IPS-20b (cell line): ENCODE data around the gene UPK3A.
A peak's percentile ranks its signal among the peaks of the same experiment; 100 is the strongest.

Experiments used
- H3K27ac ChIP-seq: one replicate; pipeline ENCODE4 v1.5.1; 2013; ENCODE audit warnings: low read length
- H3K27me3 ChIP-seq: 2 replicates; pipeline ENCODE4 v1.6.1; 2013; ENCODE audit warnings: mild to moderate bottlenecking, low read length, inconsistent platforms; ENCODE audit not compliant: insufficient read depth
- H3K36me3 ChIP-seq: 2 replicates; pipeline ENCODE4 v1.6.1; 2013; ENCODE audit warnings: low read depth, mild to moderate bottlenecking, inconsistent platforms, low read length, moderate library complexity; ENCODE audit not compliant: insufficient read depth
- H3K4me1 ChIP-seq: 2 replicates; pipeline ENCODE4 v1.6.1; 2013; ENCODE audit warnings: mild to moderate bottlenecking, control low read depth, inconsistent platforms, low read length, moderate library complexity; ENCODE audit not compliant: insufficient read depth
- H3K4me3 ChIP-seq: 2 replicates; pipeline ENCODE4 v1.5.1; 2013; ENCODE audit warnings: mild to moderate bottlenecking, low read length, inconsistent platforms
- H3K9ac ChIP-seq: 2 replicates; pipeline ENCODE4 v1.6.1; 2013; ENCODE audit warnings: low read depth, mild to moderate bottlenecking, inconsistent platforms, low read length, moderate library complexity
- H3K9me3 ChIP-seq: 2 replicates; pipeline ENCODE4 v1.6.1; 2013; ENCODE audit warnings: mild to moderate bottlenecking, low read depth, low read length, inconsistent platforms; ENCODE audit not compliant: insufficient read depth

UPK3A gene

DNA sequence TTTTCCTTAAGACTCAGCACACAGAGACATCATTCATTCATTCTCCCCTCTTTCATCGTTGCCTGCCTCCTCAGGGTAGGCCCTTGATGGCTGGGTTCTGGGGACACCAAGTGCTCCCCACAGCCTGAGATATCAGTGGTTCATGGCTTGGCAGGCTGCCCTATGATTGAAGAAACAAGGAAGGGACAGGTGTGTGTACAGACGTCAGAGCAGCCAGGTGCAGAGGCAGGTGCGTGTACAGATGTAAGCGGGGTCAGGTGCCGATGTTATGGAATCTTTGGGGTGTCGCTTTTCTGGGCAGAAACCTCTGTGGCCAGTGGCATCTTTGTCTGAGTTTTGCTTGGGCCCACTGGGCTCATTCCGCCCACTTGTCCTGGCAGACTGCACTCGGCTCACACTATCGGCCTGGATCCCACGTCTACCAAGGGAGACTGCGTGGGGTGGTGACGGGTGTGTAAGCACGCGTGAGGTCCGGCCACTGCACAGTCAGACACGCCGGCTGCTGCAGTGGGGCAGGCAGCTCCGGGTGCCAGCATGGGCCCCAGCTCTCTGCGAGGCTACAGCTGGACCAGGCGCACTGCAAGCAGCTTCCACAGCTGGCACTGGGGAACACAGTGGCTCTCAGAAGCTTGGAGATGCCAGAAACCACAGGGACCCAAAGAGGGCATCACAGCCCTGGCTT is 23.2 kb upstream of the UPK3A start:
- Histone ChIP-seq H3K27ac (no peak overlapping the region), H3K9ac (no peak overlapping the region)

DNA sequence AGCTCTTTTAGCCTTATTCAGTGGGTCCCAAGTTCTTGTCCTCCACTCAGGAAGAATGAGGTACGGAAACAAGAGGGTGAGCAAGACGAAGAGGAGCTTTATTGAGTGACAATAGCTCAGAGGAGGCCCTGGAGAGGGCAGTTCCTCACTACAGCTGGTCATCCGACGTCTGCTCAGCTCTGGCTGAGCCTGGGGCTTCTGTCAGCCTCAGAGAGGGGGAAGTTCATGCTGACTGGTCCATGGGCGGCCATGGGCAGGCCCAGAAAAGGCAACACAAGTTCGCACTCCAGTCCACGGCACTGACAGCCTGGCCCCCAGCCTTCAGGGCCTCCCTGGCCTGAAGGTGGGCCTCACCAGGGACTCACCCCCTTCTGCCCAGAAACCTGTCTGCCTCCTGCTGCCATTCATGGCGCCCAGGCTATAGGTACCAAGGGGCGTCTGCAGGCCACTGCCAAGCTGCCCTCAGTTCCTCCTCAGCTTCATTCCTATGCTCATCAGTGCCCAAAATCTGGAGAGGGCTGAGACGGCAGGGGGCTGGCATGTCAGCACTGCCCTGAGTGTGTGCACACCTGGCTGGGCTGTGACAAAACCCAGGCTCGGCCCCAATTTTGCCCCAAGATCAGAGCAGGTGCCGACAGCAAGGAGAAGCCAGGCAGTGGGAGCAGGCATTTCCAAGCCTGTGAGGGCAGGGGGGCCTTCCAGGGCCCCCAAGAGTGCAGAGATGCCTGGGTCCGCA is 22.4 kb upstream of the UPK3A start:
- Histone ChIP-seq H3K9ac (no peak overlapping the region), H3K27ac (no peak overlapping the region), H3K4me1 (no peaks in the 10 kb centered on the region), H3K36me3 (no peaks in the 10 kb centered on the region), H3K9me3 (no peaks in the 10 kb centered on the region), H3K4me3 (no peak overlapping the region), H3K27me3 (peaks cover 18% of the 10 kb centered on the region)

More for the DNA sequence above, 23.2 kb upstream of the UPK3A start:
- H3K36me3 ChIP-seq: no peaks in the 10 kb centered on the region
- H3K27me3 ChIP-seq: peaks cover 18% of the 10 kb centered on the region
- H3K9me3 ChIP-seq: no peaks in the 10 kb centered on the region
- H3K4me3 ChIP-seq: no peak overlapping the region
- H3K4me1 ChIP-seq: no peaks in the 10 kb centered on the region

DNA sequence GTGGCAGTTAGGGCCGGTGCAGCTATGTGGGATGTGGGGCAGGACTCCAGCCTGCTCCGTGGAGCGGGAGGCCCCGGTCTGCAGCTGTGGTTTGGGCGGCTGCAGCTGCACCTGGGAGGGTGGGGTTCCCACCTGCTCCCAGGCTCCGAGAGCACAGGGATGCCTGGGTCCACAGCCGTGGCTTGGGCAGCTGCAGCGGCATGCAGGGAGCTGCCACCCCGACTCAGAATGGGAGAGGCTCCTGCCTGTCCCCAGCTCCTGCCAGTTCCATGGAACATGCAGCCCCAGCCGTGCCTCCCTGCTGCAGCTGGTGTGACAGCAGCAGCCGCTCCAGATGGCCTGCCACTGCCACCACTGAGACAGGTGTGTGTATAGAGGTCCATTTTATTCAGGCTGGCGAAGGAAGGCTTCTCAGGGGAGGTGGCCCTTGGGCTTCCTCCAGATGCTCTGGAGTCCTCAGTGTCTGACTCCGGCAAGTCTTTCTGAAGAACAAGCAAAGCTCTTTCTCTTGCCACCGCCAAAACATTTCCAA is 21.8 kb upstream of the UPK3A start:
- Histone ChIP-seq H3K27ac (no peak overlapping the region), H3K27me3 (peaks cover 18% of the 10 kb centered on the region), H3K9me3 (no peaks in the 10 kb centered on the region), H3K36me3 (no peaks in the 10 kb centered on the region), H3K4me3 (no peak overlapping the region), H3K9ac (no peak overlapping the region), H3K4me1 (no peaks in the 10 kb centered on the region)

DNA sequence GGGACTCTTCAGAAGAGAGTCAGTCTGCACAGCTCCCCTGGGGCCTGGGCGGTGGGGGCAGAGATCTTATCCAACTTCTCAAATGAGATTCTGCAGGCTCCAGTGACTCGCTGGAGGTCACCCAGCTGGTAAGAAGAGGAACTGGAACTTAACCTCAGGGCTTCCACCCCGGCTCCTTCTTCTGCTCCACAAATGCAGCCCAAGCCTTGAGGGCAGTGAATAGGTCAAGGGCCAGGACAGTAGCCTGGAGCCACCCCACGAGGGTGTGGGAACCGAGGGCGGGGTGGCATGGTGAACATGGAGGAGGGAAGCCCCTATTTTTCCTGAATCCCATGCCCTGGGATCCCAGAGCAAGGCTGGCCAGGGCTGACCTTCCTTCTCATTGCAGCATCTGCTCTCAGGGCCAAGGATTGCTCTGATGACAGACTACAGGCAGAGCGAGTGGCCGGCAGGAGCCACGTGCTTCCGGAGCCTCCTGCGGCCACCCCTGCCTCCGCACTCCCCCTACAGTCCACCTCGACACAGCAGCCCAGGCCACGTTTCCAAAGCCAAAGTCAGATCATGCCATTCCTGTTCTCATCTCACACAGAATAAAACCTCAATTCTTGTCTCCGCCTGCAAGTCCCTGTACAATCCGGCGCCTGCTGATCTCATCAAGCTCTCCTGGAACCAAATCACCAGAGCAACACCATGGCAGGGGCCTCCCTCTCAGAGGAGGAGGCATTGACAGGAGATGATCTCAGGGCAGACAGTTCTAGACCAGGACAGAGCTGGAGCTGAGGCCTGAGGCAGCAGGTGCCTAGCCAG is 21.1 kb upstream of the UPK3A start:
- H3K9me3 ChIP-seq: no peaks in the 10 kb centered on the region
- H3K27me3 ChIP-seq: peaks cover 18% of the 10 kb centered on the region
- no peak overlapping the region; the same call in 1 of the 2 replicates for H3K9ac ChIP-seq
- H3K4me3 ChIP-seq: no peak overlapping the region
- H3K36me3 ChIP-seq: no peaks in the 10 kb centered on the region
- H3K4me1 ChIP-seq: no peaks in the 10 kb centered on the region
- H3K27ac ChIP-seq: no peak overlapping the region

DNA sequence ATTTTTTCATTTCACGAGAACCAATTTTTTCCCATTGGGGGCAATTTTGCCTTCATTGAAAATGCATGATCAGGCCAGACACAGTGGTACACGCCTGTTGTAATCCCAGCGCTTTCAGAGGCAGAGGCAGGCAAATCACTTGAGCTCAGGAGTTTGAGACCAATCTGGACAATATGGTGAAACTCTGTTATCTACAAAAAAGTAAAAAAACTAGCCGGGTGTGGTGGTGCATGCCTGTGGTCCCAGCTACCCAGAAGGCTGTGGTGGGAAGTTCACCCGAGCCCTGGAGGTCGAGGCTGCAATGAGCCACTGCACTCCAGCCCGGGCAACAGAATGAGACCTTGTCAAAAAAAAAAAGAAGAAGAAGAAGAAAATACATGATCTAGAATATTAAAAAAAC is 19.2 kb upstream of the UPK3A start:
- H3K9me3 ChIP-seq: no peaks in the 10 kb centered on the region
- H3K4me1 ChIP-seq: peaks cover 8% of the 10 kb centered on the region; the same call in 1 of the 2 replicates
- H3K36me3 ChIP-seq: no peaks in the 10 kb centered on the region
- H3K4me3 ChIP-seq: no peak overlapping the region
- no peak overlapping the region for H3K27ac ChIP-seq
- no peak overlapping the region for H3K9ac ChIP-seq
- H3K27me3 ChIP-seq: peaks cover 31% of the 10 kb centered on the region

DNA sequence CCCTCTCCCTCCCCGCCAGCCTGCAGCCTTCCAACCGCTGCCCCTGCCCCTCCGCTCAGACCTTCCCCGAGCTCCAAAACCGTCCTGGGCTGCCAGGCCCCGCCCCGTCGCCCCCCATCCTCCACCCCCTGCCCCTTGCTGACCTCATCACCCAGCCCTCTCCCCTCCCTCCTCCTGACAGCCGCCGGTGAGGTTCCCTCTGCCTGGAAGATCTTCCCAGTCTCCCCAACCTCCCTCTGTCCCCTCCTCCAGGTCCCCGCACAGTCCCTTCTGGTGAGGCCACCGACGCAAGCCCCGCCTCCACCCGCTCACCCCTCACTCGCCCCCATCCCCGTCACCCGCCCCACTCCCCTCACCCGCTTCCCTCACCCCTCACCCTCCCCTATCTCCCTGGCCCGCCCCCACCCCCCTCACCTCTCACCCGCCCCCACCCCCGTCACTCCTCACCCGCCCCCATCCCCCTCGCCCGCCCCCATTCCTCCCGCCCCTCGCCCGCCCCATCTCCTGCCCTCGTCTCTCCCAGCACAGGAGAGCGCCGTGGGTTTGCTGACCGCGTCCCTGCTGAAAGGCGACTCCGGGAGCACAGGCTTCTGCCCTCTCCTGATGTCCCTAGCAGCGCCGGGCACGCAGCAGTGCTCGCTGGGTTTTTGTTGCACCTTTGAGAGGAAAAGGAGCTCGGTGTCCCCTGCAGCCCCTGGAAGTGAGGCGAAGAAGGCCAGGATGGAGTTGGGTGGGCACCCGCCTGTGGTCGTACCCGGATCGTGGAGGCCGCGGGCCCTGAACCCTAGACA is 16.4 kb upstream of the UPK3A start:
- H3K9ac ChIP-seq: peak overlapping the region; percentile 82; the same call in 1 of the 2 replicates
- peak overlapping the region; percentile 91 for H3K4me3 ChIP-seq
- H3K27me3 ChIP-seq: peaks cover 19% of the 10 kb centered on the region
- no peaks in the 10 kb centered on the region for H3K36me3 ChIP-seq
- H3K4me1 ChIP-seq: peaks cover 8% of the 10 kb centered on the region; the same call in 1 of the 2 replicates
- no peaks in the 10 kb centered on the region for H3K9me3 ChIP-seq
- peak overlapping the region; percentile 53 for H3K27ac ChIP-seq

DNA sequence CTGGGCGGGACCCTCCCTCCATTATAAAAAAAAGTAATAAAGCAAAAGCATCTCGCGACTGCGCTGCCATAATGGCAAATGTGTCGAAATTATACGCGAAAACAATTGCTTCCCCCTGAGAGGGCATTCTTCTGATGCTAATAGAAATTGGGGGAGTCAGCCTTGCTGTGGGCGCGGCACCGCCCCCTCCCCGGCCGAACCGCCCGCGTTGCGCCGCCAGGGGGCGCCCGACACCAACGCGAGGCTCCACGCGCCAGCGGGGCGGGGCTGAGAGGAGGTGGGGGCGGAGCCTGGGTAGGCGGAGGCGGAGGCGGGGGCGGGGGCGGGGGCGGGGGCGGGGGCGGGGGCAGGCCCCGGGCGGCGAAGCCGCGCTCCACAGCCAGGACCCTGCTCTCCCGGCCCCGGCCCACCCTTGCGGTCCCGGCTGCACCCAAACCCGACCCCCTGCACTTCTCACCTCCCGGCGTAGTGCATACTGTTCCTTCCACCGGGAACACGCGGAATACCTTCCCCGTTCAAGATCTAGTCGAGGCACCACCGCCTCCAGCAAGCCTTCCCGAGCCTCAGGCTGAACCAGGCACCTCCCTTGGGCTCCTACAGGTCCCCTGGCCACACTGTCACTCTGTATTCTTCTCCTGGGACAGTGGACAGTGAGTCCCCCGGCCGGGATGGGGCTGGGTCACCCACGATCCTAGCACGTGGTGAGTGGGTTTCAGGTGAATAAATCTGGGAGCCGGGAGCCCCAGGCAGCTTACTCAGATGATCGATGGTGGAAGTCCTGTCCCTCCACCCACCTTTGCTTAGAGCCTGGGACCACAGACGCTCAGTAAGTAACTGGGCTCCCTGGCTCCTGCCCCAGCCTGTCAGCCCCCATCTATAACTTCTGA is 15.5 kb upstream of the UPK3A start:
- Histone ChIP-seq H3K27me3 (peaks cover 16% of the 10 kb centered on the region), H3K9me3 (no peaks in the 10 kb centered on the region), H3K4me3 (peak overlapping the region; percentile 91), H3K36me3 (no peaks in the 10 kb centered on the region), H3K9ac (peak overlapping the region; percentile 82; the same call in 1 of the 2 replicates), H3K4me1 (peaks cover 8% of the 10 kb centered on the region; the same call in 1 of the 2 replicates), H3K27ac (peak overlapping the region; percentile 53)

DNA sequence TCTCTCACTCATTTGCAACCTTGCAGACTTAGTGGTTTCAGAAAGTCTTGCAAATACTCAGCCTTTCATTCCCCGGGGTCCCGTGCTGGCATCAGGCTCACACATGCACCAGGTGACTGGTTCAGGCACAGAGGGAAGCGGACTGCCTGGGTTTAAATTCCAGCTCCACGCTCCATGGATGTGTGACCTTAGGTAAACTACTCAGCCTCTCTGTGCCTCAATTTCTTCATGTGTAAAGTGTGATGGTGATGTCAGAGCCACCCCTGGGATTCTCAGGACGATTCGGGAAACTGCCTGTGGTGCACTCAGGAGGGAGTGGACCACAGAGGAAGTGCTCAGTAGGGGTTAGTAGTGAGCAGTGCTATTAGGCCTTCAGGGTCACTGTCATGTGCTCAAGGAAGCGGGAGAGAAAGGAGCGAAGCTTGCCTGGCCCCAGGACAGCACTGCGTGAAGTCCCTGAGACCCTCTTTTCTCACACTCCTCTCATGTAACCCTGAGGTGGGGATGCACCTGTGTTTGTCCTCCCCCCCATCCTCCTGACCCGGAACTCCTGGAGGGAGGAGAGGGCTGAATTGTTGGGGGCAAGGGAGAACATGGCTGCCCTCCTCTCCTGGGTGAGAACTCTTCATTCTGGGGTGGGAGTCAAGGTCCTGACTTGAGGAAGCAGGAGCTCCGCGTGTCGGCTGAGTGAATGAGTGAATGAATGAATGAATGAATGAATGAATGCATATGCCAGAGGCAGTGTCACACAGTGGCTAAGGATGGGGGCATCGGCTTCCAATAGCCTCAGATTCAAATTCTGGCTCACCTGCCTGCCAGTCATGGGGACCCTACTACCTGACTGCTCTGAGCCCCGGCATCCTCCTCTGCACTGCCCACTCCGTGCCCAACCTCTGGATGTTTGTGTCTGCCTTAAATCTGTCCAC is 14.4 kb upstream of the UPK3A start:
- Histone ChIP-seq H3K9me3 (no peaks in the 10 kb centered on the region), H3K9ac (no peak overlapping the region), H3K27ac (no peak overlapping the region), H3K36me3 (no peaks in the 10 kb centered on the region), H3K27me3 (peaks cover 16% of the 10 kb centered on the region), H3K4me3 (no peak overlapping the region), H3K4me1 (peaks cover 8% of the 10 kb centered on the region; the same call in 1 of the 2 replicates)

DNA sequence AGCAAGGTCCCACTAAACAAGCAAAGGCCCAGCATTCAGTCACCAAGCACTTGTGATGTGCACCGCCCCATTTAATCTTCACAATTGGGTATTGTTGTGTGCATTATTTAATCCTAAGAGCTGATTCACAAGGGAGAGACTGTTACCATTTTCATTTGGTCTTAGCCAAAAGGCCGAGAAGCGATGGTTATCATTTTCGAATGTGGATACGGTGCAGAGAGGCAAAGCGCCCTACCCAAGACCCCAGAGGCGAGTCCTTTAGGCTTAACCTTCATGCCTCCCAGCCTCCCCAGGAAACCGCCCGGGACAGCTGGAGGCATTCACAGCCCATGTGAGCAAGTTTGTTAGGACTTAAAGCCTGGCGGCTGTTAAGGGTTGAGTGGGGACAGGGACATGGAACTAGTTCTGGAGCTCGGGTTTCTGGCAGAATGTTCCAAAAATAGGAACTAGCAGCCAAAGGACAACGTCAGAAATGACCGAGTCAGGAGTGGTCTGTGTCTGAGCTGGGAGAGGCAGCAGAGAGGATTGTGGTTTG is 13.0 kb upstream of the UPK3A start:
- no peak overlapping the region for H3K9ac ChIP-seq
- no peak overlapping the region for H3K27ac ChIP-seq
- no peaks in the 10 kb centered on the region for H3K9me3 ChIP-seq
- H3K4me3 ChIP-seq: no peak overlapping the region
- peaks cover 8% of the 10 kb centered on the region; the same call in 1 of the 2 replicates for H3K4me1 ChIP-seq
- peaks cover 16% of the 10 kb centered on the region for H3K27me3 ChIP-seq
- H3K36me3 ChIP-seq: no peaks in the 10 kb centered on the region
